IPS-20b (cell line): Measurements from ENCODE around the gene EFNB1.

Experiments used
- H3K27ac ChIP-seq: one replicate; pipeline ENCODE4 v1.5.1; 2013; ENCODE audit warnings: low read length
- H3K27me3 ChIP-seq: 2 replicates; pipeline ENCODE4 v1.6.1; 2013; ENCODE audit warnings: mild to moderate bottlenecking, low read length, inconsistent platforms; ENCODE audit not compliant: insufficient read depth
- H3K36me3 ChIP-seq: 2 replicates; pipeline ENCODE4 v1.6.1; 2013; ENCODE audit warnings: low read depth, mild to moderate bottlenecking, inconsistent platforms, low read length, moderate library complexity; ENCODE audit not compliant: insufficient read depth
- H3K4me1 ChIP-seq: 2 replicates; pipeline ENCODE4 v1.6.1; 2013; ENCODE audit warnings: mild to moderate bottlenecking, control low read depth, inconsistent platforms, low read length, moderate library complexity; ENCODE audit not compliant: insufficient read depth
- H3K4me3 ChIP-seq: 2 replicates; pipeline ENCODE4 v1.5.1; 2013; ENCODE audit warnings: mild to moderate bottlenecking, low read length, inconsistent platforms
- H3K9ac ChIP-seq: 2 replicates; pipeline ENCODE4 v1.6.1; 2013; ENCODE audit warnings: low read depth, mild to moderate bottlenecking, inconsistent platforms, low read length, moderate library complexity
- H3K9me3 ChIP-seq: 2 replicates; pipeline ENCODE4 v1.6.1; 2013; ENCODE audit warnings: mild to moderate bottlenecking, low read depth, low read length, inconsistent platforms; ENCODE audit not compliant: insufficient read depth

The EFNB1 gene

DNA sequence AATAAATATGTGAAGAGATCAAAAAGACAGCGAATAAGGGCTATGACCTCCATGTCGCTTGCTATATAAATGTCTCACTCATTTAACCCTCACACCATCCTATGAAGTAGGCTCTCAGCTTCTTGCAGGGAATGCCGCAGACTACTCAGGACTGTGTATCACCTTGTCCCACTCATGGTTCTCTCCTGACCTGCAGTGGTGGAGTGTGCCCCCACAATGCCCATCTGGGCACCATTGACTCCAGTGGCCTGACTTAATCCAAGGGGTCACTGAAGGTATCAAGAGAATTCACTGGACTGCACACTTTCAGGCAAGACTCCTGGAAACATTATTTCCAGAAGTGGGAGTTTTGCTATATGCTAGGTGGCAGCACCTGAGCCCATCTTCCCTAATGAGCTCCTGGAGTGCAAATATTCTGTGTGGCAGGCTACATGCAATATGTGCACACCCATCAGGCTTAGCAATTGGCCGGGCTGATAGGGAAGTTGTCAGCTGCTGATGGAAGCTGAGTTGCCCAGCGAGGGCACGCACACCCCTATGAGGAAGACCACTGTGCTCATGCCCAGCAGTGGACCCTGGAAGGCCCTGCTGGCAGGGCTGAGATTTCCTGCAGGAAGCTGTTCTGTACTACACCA, 8.2 kb upstream of the EFNB1 start:
- Histone ChIP-seq H3K4me3 (no peak overlapping the region), H3K36me3 (no peaks in the 10 kb centered on the region), H3K9me3 (no peaks in the 10 kb centered on the region), H3K4me1 (no peaks in the 10 kb centered on the region), H3K27me3 (peaks cover 18% of the 10 kb centered on the region), H3K9ac (no peak overlapping the region), H3K27ac (no peak overlapping the region)

DNA sequence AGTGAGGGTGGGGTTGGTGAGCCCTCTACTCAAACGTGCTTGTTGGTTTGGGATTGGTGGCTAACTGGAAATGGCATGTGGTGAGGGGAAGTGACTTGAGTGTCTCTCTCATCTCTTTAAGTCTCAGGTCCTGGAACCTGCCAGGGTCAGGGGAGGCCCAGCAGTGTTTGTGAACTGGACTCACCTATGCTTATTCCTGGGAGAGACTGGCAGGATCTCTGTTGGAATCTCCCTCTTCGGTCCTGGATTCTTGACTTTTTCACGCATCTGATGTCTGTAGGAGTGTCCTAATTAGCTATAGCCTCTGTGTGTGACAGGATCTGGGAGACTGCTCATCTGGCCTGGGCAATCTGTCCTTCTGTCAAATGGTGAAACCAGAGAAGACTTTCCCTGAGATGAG, 7.2 kb upstream of the EFNB1 start:
- H3K27ac ChIP-seq, result no peak overlapping the region
- no peaks in the 10 kb centered on the region for H3K36me3 ChIP-seq
- no peaks in the 10 kb centered on the region for H3K9me3 ChIP-seq
- peaks cover 28% of the 10 kb centered on the region for H3K27me3 ChIP-seq
- H3K4me1 ChIP-seq, result no peaks in the 10 kb centered on the region
- no peak overlapping the region for H3K4me3 ChIP-seq
- H3K9ac ChIP-seq, result no peak overlapping the region

DNA sequence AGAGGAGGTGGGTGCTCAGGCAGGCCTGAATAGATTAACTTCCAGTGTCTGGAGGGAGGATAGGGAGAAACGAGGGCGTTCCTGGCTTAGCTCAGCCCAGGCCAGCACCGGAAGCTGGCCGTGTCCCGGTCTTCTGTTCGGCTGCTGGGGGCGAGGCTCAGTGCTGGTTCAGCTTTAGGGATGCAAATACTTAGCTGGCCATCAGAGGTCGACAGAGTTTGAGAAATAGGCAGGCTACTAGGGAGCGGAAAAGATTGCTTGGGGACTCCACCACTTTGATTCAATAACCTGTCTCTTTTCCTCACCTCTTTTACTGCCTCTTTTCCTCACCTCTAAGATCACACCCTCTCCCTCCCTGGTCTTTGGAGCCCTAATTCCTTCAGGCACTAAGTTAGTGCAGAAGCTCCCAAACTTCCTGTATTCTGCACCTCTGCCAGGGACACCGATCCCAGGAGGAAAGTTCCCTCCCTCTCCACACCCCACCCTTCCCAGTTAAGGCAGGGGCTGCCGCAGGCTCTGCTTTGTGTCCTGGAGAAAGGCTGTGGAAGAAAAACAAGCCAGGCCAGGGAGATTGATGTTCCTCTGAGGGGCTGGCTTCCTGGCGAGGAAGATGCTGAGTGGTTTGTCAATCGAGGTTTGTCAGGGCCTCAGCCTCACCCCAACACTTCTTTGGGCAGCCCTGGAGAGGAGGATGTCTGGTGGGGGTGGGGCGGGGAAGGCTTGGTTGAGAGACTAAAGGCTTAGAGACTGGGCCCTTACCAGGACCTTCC, 6.0 kb upstream of the EFNB1 start:
- Histone ChIP-seq H3K9ac (no peak overlapping the region), H3K27me3 (peaks cover 39% of the 10 kb centered on the region), H3K4me3 (no peak overlapping the region)

DNA sequence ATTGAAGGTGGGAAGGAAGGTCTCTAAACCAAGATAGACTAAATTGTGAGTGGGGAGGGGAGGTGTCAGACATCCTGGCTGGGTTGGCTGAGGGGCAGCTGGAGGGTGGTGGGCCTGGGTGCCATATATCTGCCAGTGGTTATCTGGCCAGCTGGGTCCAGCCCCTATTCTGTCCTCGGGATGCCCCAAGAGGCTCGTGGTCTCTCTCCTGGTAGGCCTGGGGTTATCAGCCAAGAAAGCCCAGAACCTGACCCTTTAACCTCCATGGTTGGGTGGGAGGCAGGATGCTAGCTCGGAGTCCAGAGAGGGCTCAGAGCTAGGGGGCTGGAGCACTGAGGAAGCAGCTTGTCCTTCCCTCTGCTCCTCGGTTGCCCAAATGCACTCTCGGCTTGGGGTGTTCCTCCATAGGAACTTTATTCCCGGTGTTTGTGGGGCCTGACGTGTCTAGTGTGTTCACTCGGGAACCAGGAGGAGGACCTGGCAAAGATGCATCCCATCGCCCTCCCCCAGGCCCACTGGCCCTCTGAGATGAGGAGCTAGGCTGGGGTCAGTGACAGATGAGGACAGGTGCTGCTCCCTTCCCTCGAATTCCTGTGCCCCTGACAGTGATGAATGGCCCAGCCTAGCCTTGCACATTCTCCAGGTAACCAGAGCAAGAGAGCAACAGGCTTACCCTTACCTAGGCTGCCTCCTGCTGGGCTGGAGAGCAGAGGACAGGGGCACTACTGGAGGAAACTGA, 5.2 kb upstream of the EFNB1 start:
- no peak overlapping the region for H3K27ac ChIP-seq
- H3K4me3 ChIP-seq, result no peak overlapping the region
- H3K27me3 ChIP-seq, result peaks cover 46% of the 10 kb centered on the region
- no peaks in the 10 kb centered on the region for H3K36me3 ChIP-seq
- no peaks in the 10 kb centered on the region for H3K9me3 ChIP-seq
- no peaks in the 10 kb centered on the region; the same call in 1 of the 2 replicates for H3K4me1 ChIP-seq
- H3K9ac ChIP-seq, result no peak overlapping the region

More for the DNA sequence above, 6.0 kb upstream of the EFNB1 start:
- no peaks in the 10 kb centered on the region for H3K9me3 ChIP-seq
- H3K27ac ChIP-seq, result no peak overlapping the region
- no peaks in the 10 kb centered on the region for H3K36me3 ChIP-seq
- no peaks in the 10 kb centered on the region for H3K4me1 ChIP-seq

DNA sequence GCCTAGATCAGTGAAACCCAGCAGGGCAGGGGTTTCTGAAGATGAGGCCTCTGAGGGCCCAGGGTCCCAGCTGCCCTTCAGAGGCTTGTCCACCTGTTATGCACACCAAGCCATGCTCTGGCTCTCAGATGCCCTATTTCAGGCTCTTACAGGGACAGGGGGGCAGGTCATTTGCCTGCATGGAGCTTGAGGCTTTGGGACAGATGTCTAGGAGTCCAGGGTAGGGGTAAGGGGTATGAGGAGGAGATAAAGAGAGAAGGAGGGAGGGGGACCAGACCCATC, 4.7 kb upstream of the EFNB1 start:
- Histone ChIP-seq H3K27ac (no peak overlapping the region), H3K4me1 (no peaks in the 10 kb centered on the region; the same call in 1 of the 2 replicates), H3K4me3 (no peak overlapping the region), H3K36me3 (no peaks in the 10 kb centered on the region), H3K9me3 (no peaks in the 10 kb centered on the region), H3K9ac (no peak overlapping the region), H3K27me3 (peaks cover 48% of the 10 kb centered on the region)

DNA sequence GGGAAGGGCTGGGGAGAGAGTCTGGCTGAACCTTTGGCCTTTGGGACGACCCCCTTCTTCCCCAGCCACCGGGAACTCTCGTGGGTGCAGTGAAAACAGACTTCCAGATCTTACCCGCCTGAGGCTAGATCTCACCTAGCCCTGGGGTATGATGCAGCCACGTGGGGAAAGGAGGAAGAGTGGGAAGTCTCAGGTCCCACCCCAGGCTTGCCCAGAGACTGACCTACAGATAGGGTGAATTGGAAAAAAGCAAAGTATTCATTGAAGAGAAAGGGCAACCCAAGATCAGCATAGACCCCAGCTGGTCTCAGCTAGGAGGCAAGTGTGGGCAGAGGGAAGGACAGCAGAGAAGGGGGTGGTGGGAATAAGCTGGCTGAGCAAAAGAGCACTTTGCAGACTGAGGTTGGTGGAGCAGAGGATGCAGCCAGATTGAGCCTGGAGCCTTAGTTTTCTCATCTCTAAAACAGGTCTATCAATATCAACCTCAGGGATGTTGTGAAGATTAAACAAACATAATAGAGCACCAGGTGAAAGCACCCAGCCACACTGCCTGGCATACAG, 4.2 kb upstream of the EFNB1 start:
- Histone ChIP-seq H3K27ac (no peak overlapping the region), H3K36me3 (no peaks in the 10 kb centered on the region), H3K4me3 (no peak overlapping the region), H3K4me1 (no peaks in the 10 kb centered on the region; the same call in 1 of the 2 replicates), H3K27me3 (peaks cover 54% of the 10 kb centered on the region), H3K9ac (no peak overlapping the region), H3K9me3 (no peaks in the 10 kb centered on the region)

DNA sequence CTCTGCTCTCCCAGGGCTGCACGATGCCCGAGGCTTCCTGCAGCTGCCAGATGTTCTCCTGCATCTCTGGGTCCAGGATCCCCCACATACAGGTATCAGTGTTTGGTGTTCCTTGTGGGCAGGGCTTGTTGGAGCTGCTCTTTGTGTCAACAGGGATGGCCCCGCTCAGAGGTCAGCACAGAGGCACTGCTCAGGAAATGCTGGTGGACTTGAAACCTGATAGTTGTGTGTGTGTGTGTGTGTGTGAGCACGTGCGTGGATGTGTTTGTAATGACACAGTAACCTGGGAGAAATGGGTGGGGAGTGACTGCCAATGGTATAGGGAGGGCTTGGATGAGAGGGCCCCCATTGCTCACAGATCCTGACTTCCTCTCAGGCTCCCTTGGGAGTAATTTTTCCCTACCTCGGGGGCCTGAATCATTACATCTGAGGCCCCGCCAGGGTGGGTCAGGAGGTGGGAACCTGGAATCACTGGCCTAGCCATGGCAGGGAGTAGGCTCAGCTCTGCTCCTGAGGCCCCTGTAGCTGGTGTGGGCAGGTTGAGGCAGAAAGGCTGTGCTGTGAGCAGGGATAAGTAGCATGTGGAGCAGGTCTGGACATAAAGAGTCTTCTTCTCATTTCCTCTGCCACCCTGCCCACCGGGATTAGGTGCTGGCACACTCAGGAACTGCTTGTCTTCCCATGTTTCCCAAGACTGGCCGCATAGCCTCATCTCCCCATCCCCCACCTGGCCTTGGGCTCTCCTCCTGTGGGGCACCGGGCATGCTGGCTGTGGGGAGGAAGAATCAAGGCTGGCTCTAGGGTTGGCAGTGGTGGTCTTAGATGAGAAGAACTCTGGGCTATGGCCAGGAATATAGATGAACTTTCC, 2.5 kb upstream of the EFNB1 start:
- Histone ChIP-seq H3K9me3 (no peaks in the 10 kb centered on the region), H3K9ac (no peak overlapping the region), H3K4me1 (peaks cover 2% of the 10 kb centered on the region; the same call in 1 of the 2 replicates), H3K4me3 (no peak overlapping the region), H3K27ac (no peak overlapping the region), H3K27me3 (peaks cover 71% of the 10 kb centered on the region), H3K36me3 (no peaks in the 10 kb centered on the region)

DNA sequence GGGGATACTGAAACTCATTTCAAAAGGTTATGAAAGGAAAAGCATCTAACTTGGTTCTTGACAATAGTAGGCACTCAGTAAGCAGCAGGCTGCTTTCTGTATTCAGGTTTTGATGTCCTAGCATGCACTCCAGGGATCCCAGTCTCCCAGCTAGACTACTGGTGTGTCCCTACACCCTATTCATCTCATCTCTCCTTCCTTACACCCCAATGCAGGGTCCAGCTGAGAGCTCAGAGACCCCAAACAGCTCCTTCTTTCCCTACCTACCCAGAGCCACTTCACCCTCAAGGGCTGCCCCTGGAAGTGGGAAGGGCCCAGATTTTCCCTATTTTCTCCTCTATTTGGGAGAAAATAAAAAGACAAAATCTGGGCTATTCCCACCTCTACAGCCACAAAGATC, 1.6 kb upstream of the EFNB1 start:
- Histone ChIP-seq H3K36me3 (no peaks in the 10 kb centered on the region), H3K4me3 (no peak overlapping the region), H3K9ac (no peak overlapping the region), H3K4me1 (peaks cover 6% of the 10 kb centered on the region; the same call in 1 of the 2 replicates), H3K27me3 (peaks cover 80% of the 10 kb centered on the region), H3K9me3 (no peaks in the 10 kb centered on the region), H3K27ac (no peak overlapping the region)

DNA sequence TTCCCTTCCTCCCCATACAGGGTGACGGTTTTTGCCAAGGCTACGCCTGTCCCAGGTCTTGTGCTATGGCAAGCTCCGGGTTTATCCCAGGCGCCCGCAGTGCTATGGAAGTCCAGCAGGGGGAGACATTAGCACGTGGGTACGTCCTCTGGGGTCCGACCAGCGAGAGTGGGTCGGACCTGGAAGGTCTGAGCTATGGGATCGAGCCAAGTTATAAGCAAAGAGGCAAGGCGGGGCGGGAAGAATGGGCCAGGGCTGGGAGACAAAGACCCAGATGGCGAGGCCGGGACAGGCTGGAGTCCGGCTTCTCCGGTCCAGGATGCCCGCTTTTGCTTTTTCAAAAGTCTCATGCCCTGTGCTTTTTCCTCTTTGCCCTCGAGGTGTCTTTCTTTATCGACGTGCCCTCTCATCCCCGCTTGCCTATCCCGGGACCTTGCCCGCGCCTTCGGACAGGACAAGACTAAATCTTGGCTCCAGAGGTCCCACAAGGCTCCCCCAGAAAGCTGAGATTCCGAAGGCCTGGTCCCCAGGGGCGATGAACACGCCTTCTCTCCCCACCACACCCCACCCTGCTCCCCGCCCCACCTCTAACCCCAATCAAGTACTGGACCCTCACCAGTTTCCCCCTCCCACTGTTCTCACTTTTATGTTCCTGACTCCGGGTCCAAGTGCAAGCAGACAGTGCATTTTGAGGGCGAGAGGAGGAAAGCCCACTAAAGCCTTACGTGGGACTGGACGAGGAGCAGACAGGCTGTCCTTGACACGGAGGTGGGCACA, 785 bp upstream of the EFNB1 start:
- H3K4me3 ChIP-seq, result peak overlapping the region; percentile 72
- no peaks in the 10 kb centered on the region for H3K36me3 ChIP-seq
- H3K4me1 ChIP-seq, result peaks cover 6% of the 10 kb centered on the region; the same call in 1 of the 2 replicates
- H3K27me3 ChIP-seq, result peaks cover 88% of the 10 kb centered on the region
- H3K9ac ChIP-seq, result peak overlapping the region; percentile 41; the same call in 1 of the 2 replicates
- no peaks in the 10 kb centered on the region for H3K9me3 ChIP-seq
- no peak overlapping the region for H3K27ac ChIP-seq

DNA sequence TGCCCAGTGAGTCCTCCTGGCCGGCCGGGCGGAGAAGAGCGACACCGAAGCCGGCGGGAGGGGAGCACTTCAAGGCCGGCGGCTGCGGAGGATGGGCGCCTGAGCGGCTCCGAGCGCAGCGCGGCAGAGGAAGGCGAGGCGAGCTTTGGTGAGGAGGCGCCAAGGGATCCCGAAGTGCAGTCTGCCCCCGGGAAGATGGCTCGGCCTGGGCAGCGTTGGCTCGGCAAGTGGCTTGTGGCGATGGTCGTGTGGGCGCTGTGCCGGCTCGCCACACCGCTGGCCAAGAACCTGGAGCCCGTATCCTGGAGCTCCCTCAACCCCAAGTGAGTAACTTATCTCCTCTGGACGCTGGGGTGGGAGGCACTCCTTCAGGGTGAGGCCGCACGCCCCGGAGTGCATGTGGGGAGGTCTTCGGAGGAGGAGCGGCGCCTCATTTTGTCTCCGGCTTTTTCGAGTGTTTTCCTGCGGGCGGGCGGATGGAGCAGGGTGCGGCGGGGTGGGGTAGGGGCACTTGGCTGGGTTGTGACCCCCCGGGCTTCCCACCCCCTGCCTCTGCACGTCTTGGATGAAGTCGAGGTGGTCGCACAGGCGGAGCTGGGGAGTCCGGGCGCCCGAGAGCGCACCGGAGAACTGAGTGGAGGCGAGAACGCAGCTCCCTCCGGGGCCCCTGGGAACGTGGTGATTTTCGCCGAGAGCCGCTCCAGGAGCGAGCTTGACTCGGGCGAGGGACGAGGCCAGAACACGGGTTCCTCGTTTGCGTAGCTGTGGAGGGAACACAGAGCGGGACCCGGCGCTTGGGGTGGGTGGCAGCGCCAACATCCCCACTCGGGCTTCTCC, 979 bp downstream of the EFNB1 start:
- H3K36me3 ChIP-seq, result no peaks in the 10 kb centered on the region
- H3K27ac ChIP-seq, result no peak overlapping the region
- H3K4me1 ChIP-seq, result peaks cover 6% of the 10 kb centered on the region; the same call in 1 of the 2 replicates
- H3K9ac ChIP-seq, result no peak overlapping the region
- H3K9me3 ChIP-seq, result no peaks in the 10 kb centered on the region
- H3K27me3 ChIP-seq, result peaks cover 95% of the 10 kb centered on the region
- H3K4me3 ChIP-seq, result peak overlapping the region; percentile 72; the same call in 1 of the 2 replicates
